Epidermal melanocyte (primary cell): Measurements from ENCODE around the gene SLC7A4.
A peak's percentile ranks its signal among the peaks of the same experiment; 100 is the strongest.
"Not testable (repeated sequence)": the region's sequence is repeated elsewhere in the genome, so short reads cannot be mapped to it uniquely, and the experiment has no call there.

Experiments used
- DNase-seq: peaks from one replicate; pipeline ENCODE4 v3.0.0; 2011; ENCODE audit warnings: low spot score; ENCODE audit not compliant: insufficient read length

The SLC7A4 gene

GRCh38 chr22:21043860-21044535 is 11.6 kb upstream of the SLC7A4 start:
- DNase-seq = peak; percentile 5

GRCh38 chr22:21042978-21043859 is 10.9 kb upstream of the SLC7A4 start:
- DNase-seq = peak; percentile 4

- DNase-seq = no peak
Observed at GRCh38 chr22:21041937-21042336, 9.6 kb upstream of the SLC7A4 start.

GRCh38 chr22:21039158-21039557 is 6.8 kb upstream of the SLC7A4 start:
- DNase-seq = not testable (repeated sequence)

- peak; percentile 55 for DNase-seq
Observed at GRCh38 chr22:21038405-21038804, 6.0 kb upstream of the SLC7A4 start.

GRCh38 chr22:21034989-21035388 is 2.6 kb upstream of the SLC7A4 start:
- DNase-seq = no peak

- no peak for DNase-seq
Observed at GRCh38 chr22:21033895-21034294, 1.5 kb upstream of the SLC7A4 start.

- DNase-seq = peak; percentile 66
Observed at GRCh38 chr22:21032868-21033688, 717 bp upstream of the SLC7A4 start.

- no peak for DNase-seq
Observed at GRCh38 chr22:21031545-21032036, 770 bp downstream of the SLC7A4 start.

- DNase-seq = peak; percentile 4
Observed at GRCh38 chr22:21030621-21031544, 1.5 kb downstream of the SLC7A4 start.

- no peak for DNase-seq
Observed at GRCh38 chr22:21030032-21030431, 2.3 kb downstream of the SLC7A4 start.

GRCh38 chr22:21029486-21030025 is 2.8 kb downstream of the SLC7A4 start:
- DNase-seq = no peak

- peak; percentile 4 for DNase-seq
Observed at GRCh38 chr22:21028277-21029251, 3.8 kb downstream of the SLC7A4 start.

GRCh38 chr22:21026783-21027692 is 5.3 kb downstream of the SLC7A4 start:
- no peak for DNase-seq

- DNase-seq = no peak
Observed at GRCh38 chr22:21025763-21026755, 6.3 kb downstream of the SLC7A4 start.

GRCh38 chr22:21025266-21025665 is 7.1 kb downstream of the SLC7A4 start:
- peak; percentile 5 for DNase-seq
